ENCODE measurements around the gene RIPOR2.

RIPOR2 gene

GRCh38 chr6:24825130-24825630 is 110.6 kb downstream of the RIPOR2 start:
- H3K27ac ChIP-seq: no peak overlapping the region
- no peak for TF ChIP-seq CTCF (IDR thresholded peaks at IDR 0.05)
- TF ChIP-seq ZFX (IDR thresholded peaks at IDR 0.05; ENCODE audit: borderline replicate concordance): no peak

- no peak overlapping the region for H3K27ac ChIP-seq
- TF ChIP-seq CTCF (IDR thresholded peaks at IDR 0.05) (no peak), ZFX (IDR thresholded peaks at IDR 0.05; ENCODE audit: borderline replicate concordance) (no peak)
Measured at GRCh38 chr6:24824142-24824938, 111.4 kb downstream of the RIPOR2 start.

- no peak overlapping the region for H3K27ac ChIP-seq
- TF ChIP-seq CTCF (IDR thresholded peaks at IDR 0.05) (no peak), ZFX (IDR thresholded peaks at IDR 0.05; ENCODE audit: borderline replicate concordance) (no peak)
Measured at GRCh38 chr6:24823185-24823584, 112.6 kb downstream of the RIPOR2 start.

GRCh38 chr6:24822696-24823095 is 113.1 kb downstream of the RIPOR2 start:
- TF ChIP-seq CTCF (IDR thresholded peaks at IDR 0.05) (no peak), ZFX (IDR thresholded peaks at IDR 0.05; ENCODE audit: borderline replicate concordance) (no peak)
- no peak overlapping the region for H3K27ac ChIP-seq

GRCh38 chr6:24821860-24822444 is 113.8 kb downstream of the RIPOR2 start:
- TF ChIP-seq CTCF (IDR thresholded peaks at IDR 0.05): no peak
- no peak for TF ChIP-seq ZFX (IDR thresholded peaks at IDR 0.05; ENCODE audit: borderline replicate concordance)
- no peak overlapping the region for H3K27ac ChIP-seq

GRCh38 chr6:24818346-24818745 is 117.4 kb downstream of the RIPOR2 start:
- TF ChIP-seq ZFX (IDR thresholded peaks at IDR 0.05; ENCODE audit: borderline replicate concordance): no peak
- no peak for TF ChIP-seq CTCF (IDR thresholded peaks at IDR 0.05)
- no peak overlapping the region for H3K27ac ChIP-seq

- no peak for TF ChIP-seq CTCF (IDR thresholded peaks at IDR 0.05)
- no peak for TF ChIP-seq ZFX (IDR thresholded peaks at IDR 0.05; ENCODE audit: borderline replicate concordance)
- no peak overlapping the region for H3K27ac ChIP-seq
Measured at GRCh38 chr6:24809728-24810127, 126.0 kb downstream of the RIPOR2 start.

All from 22Rv1 (cell line).